HUES64 (cell line): ENCODE measurements around the gene RNF220.
"Not testable (repeated sequence)": the region's sequence is repeated elsewhere in the genome, so short reads cannot be mapped to it uniquely, and the experiment has no call there.

Experiments used
- H3K27ac ChIP-seq: 2 replicates; pipeline ENCODE4 v1.7.0; 2013; ENCODE audit warnings: low read depth, low read length, inconsistent platforms
- H3K27me3 ChIP-seq: 2 replicates; pipeline ENCODE4 v1.6.1; 2013; ENCODE audit warnings: mild to moderate bottlenecking, low read length; ENCODE audit not compliant: insufficient read depth
- H3K36me3 ChIP-seq: 2 replicates; pipeline ENCODE4 v1.6.1; 2013; ENCODE audit warnings: mild to moderate bottlenecking, low read length; ENCODE audit not compliant: insufficient read depth
- H3K4me1 ChIP-seq: 2 replicates; pipeline ENCODE4 v1.6.1; 2013; ENCODE audit warnings: mild to moderate bottlenecking, low read length, moderate library complexity; ENCODE audit not compliant: insufficient read depth
- H3K4me3 ChIP-seq: 2 replicates; pipeline ENCODE4 v1.5.1; 2013; ENCODE audit warnings: mild to moderate bottlenecking, low read length, moderate library complexity
- H3K9ac ChIP-seq: 2 replicates; pipeline ENCODE4 v1.6.1; 2013; ENCODE audit warnings: mild to moderate bottlenecking, low read depth, low read length
- H3K9me3 ChIP-seq: 2 replicates; pipeline ENCODE4 v1.6.1; 2013; ENCODE audit warnings: low read depth, low read length; ENCODE audit not compliant: insufficient read depth
- WGBS: fragments of 150-250, 120-280 bp; methylation state at CpG from one replicate; pipeline ENCODE4 v1.1.7; 2013; ENCODE audit warnings: missing lambda C conversion rate; 5-methylcytosine and 5-hydroxymethylcytosine counted together

The RNF220 gene

GRCh38 chr1:44560696-44561095 lies 155.6 kb downstream of the RNF220 start:
- not testable (repeated sequence) for H3K27ac ChIP-seq, H3K36me3 ChIP-seq, H3K4me3 ChIP-seq, H3K4me1 ChIP-seq, H3K9me3 ChIP-seq, H3K9ac ChIP-seq
- 89% methylated on average over 3 of the region's 3 CpGs for WGBS
- H3K27me3 ChIP-seq, result peaks cover 49% of the 10 kb centered on the region

GRCh38 chr1:44565259-44565750 lies 160.2 kb downstream of the RNF220 start:
- Histone ChIP-seq H3K9ac (no peak overlapping the region), H3K4me1 (no peaks in the 10 kb centered on the region; the same call in 1 of the 2 replicates), H3K4me3 (no peak overlapping the region), H3K27me3 (peaks cover 72% of the 10 kb centered on the region), H3K36me3 (no peaks in the 10 kb centered on the region), H3K27ac (no peak overlapping the region), H3K9me3 (no peaks in the 10 kb centered on the region)
- WGBS, result 48% methylated on average over 5 of the region's 5 CpGs

GRCh38 chr1:44565833-44566232 lies 160.8 kb downstream of the RNF220 start:
- H3K9me3 ChIP-seq, result no peaks in the 10 kb centered on the region
- no peaks in the 10 kb centered on the region; the same call in 1 of the 2 replicates for H3K4me1 ChIP-seq
- H3K27me3 ChIP-seq, result peaks cover 75% of the 10 kb centered on the region
- H3K4me3 ChIP-seq, result no peak overlapping the region
- 85% methylated on average over 6 of the region's 6 CpGs for WGBS
- no peak overlapping the region for H3K27ac ChIP-seq
- H3K36me3 ChIP-seq, result no peaks in the 10 kb centered on the region
- no peak overlapping the region for H3K9ac ChIP-seq

GRCh38 chr1:44566281-44567046 lies 161.4 kb downstream of the RNF220 start:
- peaks cover 73% of the 10 kb centered on the region for H3K27me3 ChIP-seq
- 89% methylated on average over 7 of the region's 7 CpGs for WGBS
- H3K9ac ChIP-seq, result no peak overlapping the region
- no peaks in the 10 kb centered on the region for H3K9me3 ChIP-seq
- H3K27ac ChIP-seq, result no peak overlapping the region
- no peak overlapping the region for H3K4me3 ChIP-seq
- no peaks in the 10 kb centered on the region for H3K36me3 ChIP-seq
- no peaks in the 10 kb centered on the region; the same call in 1 of the 2 replicates for H3K4me1 ChIP-seq

- Histone ChIP-seq H3K27ac (no peak overlapping the region), H3K9me3 (no peaks in the 10 kb centered on the region), H3K9ac (no peak overlapping the region), H3K4me3 (no peak overlapping the region), H3K4me1 (no peaks in the 10 kb centered on the region; the same call in 1 of the 2 replicates), H3K36me3 (no peaks in the 10 kb centered on the region), H3K27me3 (peaks cover 55% of the 10 kb centered on the region)
- WGBS, result 85% methylated on average over 9 of the region's 10 CpGs
These were observed 163.3 kb downstream of the RNF220 start for GRCh38 chr1:44568128-44568900.

- no peak overlapping the region for H3K4me3 ChIP-seq
- H3K27me3 ChIP-seq, result peaks cover 45% of the 10 kb centered on the region
- no peaks in the 10 kb centered on the region for H3K9me3 ChIP-seq
- H3K36me3 ChIP-seq, result no peaks in the 10 kb centered on the region
- H3K27ac ChIP-seq, result no peak overlapping the region
- 83% methylated on average over 4 of the region's 4 CpGs for WGBS
- peaks cover 3% of the 10 kb centered on the region for H3K4me1 ChIP-seq
- H3K9ac ChIP-seq, result no peak overlapping the region
These were observed 164.4 kb downstream of the RNF220 start for GRCh38 chr1:44569491-44569890.

- H3K4me1 ChIP-seq, result peaks cover 19% of the 10 kb centered on the region
- H3K9me3 ChIP-seq, result no peaks in the 10 kb centered on the region
- no peak overlapping the region for H3K4me3 ChIP-seq
- H3K27ac ChIP-seq, result no peak overlapping the region
- H3K27me3 ChIP-seq, result peaks cover 33% of the 10 kb centered on the region; the same call in 1 of the 2 replicates
- H3K9ac ChIP-seq, result no peak overlapping the region
- no peaks in the 10 kb centered on the region for H3K36me3 ChIP-seq
- 91% methylated on average over 4 of the region's 5 CpGs for WGBS
These were observed 166.9 kb downstream of the RNF220 start for GRCh38 chr1:44571712-44572571.

GRCh38 chr1:44572572-44572879 lies 167.5 kb downstream of the RNF220 start:
- peaks cover 24% of the 10 kb centered on the region for H3K4me1 ChIP-seq

GRCh38 chr1:44575396-44575795 lies 170.3 kb downstream of the RNF220 start:
- Histone ChIP-seq H3K4me3 (no peak overlapping the region), H3K9me3 (no peaks in the 10 kb centered on the region), H3K9ac (no peak overlapping the region), H3K4me1 (peaks cover 24% of the 10 kb centered on the region), H3K36me3 (no peaks in the 10 kb centered on the region), H3K27ac (no peak overlapping the region), H3K27me3 (peaks cover 10% of the 10 kb centered on the region; the same call in 1 of the 2 replicates)
- WGBS, result 77% methylated on average over 4 of the region's 4 CpGs

More at GRCh38 chr1:44572572-44572879, 167.5 kb downstream of the RNF220 start:
- Histone ChIP-seq H3K36me3 (no peaks in the 10 kb centered on the region), H3K27me3 (peaks cover 27% of the 10 kb centered on the region; the same call in 1 of the 2 replicates), H3K9me3 (no peaks in the 10 kb centered on the region), H3K4me3 (no peak overlapping the region), H3K27ac (no peak overlapping the region), H3K9ac (no peak overlapping the region)
- 87% methylated on average over 2 of the region's 2 CpGs for WGBS

GRCh38 chr1:44576456-44577150 lies 171.5 kb downstream of the RNF220 start:
- WGBS, result 46% methylated on average over 5 of the region's 5 CpGs
- Histone ChIP-seq H3K27ac (peak overlapping the region; percentile 2; the same call in 1 of the 2 replicates), H3K9ac (no peak overlapping the region), H3K9me3 (no peaks in the 10 kb centered on the region), H3K4me1 (peaks cover 24% of the 10 kb centered on the region), H3K4me3 (no peak overlapping the region), H3K27me3 (peaks cover 8% of the 10 kb centered on the region; the same call in 1 of the 2 replicates), H3K36me3 (no peaks in the 10 kb centered on the region)
